IPS-18a (cell line): ENCODE measurements around the gene POPDC3.

Source experiments
- H3K27ac ChIP-seq: one replicate; pipeline ENCODE4 v1.5.1; 2013; ENCODE audit warnings: low read length
- H3K27me3 ChIP-seq: one replicate; pipeline ENCODE4 v1.6.1; 2013; ENCODE audit warnings: mild to moderate bottlenecking, low read length; ENCODE audit not compliant: control insufficient read depth, insufficient read depth
- H3K36me3 ChIP-seq: one replicate; pipeline ENCODE4 v1.6.1; 2013; ENCODE audit warnings: low read depth, low read length; ENCODE audit not compliant: control insufficient read depth
- H3K4me1 ChIP-seq: one replicate; pipeline ENCODE4 v1.6.1; 2013; ENCODE audit warnings: low read depth, low read length; ENCODE audit not compliant: control insufficient read depth
- H3K4me3 ChIP-seq: one replicate; pipeline ENCODE4 v1.5.1; 2013; ENCODE audit warnings: low read length
- H3K9ac ChIP-seq: one replicate; pipeline ENCODE4 v1.6.1; 2013; ENCODE audit warnings: mild to moderate bottlenecking, low read length, moderate library complexity
- H3K9me3 ChIP-seq: one replicate; pipeline ENCODE4 v1.6.1; 2013; ENCODE audit warnings: low read depth, low read length; ENCODE audit not compliant: control insufficient read depth

Gene POPDC3

GRCh38 chr6:105211831-105212230, 32.0 kb upstream of the POPDC3 start:
- Histone ChIP-seq H3K9ac (no peak overlapping the region), H3K4me1 (no peaks in the 10 kb centered on the region), H3K4me3 (no peak overlapping the region), H3K27me3 (no peaks in the 10 kb centered on the region), H3K27ac (no peak overlapping the region), H3K36me3 (no peaks in the 10 kb centered on the region), H3K9me3 (no peaks in the 10 kb centered on the region)

GRCh38 chr6:105210932-105211531, 31.2 kb upstream of the POPDC3 start:
- H3K9me3 ChIP-seq: no peaks in the 10 kb centered on the region
- H3K36me3 ChIP-seq: no peaks in the 10 kb centered on the region
- no peaks in the 10 kb centered on the region for H3K27me3 ChIP-seq
- no peaks in the 10 kb centered on the region for H3K4me1 ChIP-seq
- H3K4me3 ChIP-seq: no peak overlapping the region
- no peak overlapping the region for H3K9ac ChIP-seq
- H3K27ac ChIP-seq: no peak overlapping the region

GRCh38 chr6:105209950-105210706, 30.3 kb upstream of the POPDC3 start:
- Histone ChIP-seq H3K4me1 (no peaks in the 10 kb centered on the region), H3K9me3 (no peaks in the 10 kb centered on the region)

GRCh38 chr6:105207524-105208269, 27.9 kb upstream of the POPDC3 start:
- no peak overlapping the region for H3K4me3 ChIP-seq
- H3K9ac ChIP-seq: no peak overlapping the region
- H3K4me1 ChIP-seq: no peaks in the 10 kb centered on the region
- H3K27me3 ChIP-seq: no peaks in the 10 kb centered on the region
- no peaks in the 10 kb centered on the region for H3K36me3 ChIP-seq
- no peaks in the 10 kb centered on the region for H3K9me3 ChIP-seq
- no peak overlapping the region for H3K27ac ChIP-seq

More at GRCh38 chr6:105209950-105210706, 30.3 kb upstream of the POPDC3 start:
- Histone ChIP-seq H3K9ac (no peak overlapping the region), H3K4me3 (no peak overlapping the region), H3K27me3 (no peaks in the 10 kb centered on the region), H3K36me3 (no peaks in the 10 kb centered on the region), H3K27ac (no peak overlapping the region)

GRCh38 chr6:105204768-105205167, 25.0 kb upstream of the POPDC3 start:
- no peak overlapping the region for H3K4me3 ChIP-seq
- no peaks in the 10 kb centered on the region for H3K27me3 ChIP-seq
- no peaks in the 10 kb centered on the region for H3K4me1 ChIP-seq
- H3K9me3 ChIP-seq: no peaks in the 10 kb centered on the region
- no peak overlapping the region for H3K9ac ChIP-seq
- H3K27ac ChIP-seq: no peak overlapping the region
- no peaks in the 10 kb centered on the region for H3K36me3 ChIP-seq

GRCh38 chr6:105204331-105204730, 24.5 kb upstream of the POPDC3 start:
- Histone ChIP-seq H3K36me3 (no peaks in the 10 kb centered on the region), H3K9me3 (no peaks in the 10 kb centered on the region), H3K9ac (no peak overlapping the region), H3K4me3 (no peak overlapping the region), H3K4me1 (no peaks in the 10 kb centered on the region), H3K27me3 (no peaks in the 10 kb centered on the region), H3K27ac (no peak overlapping the region)

GRCh38 chr6:105202486-105202885, 22.7 kb upstream of the POPDC3 start:
- Histone ChIP-seq H3K4me1 (no peaks in the 10 kb centered on the region), H3K4me3 (no peak overlapping the region), H3K9me3 (no peaks in the 10 kb centered on the region), H3K27ac (no peak overlapping the region), H3K27me3 (no peaks in the 10 kb centered on the region), H3K36me3 (no peaks in the 10 kb centered on the region), H3K9ac (no peak overlapping the region)

GRCh38 chr6:105200133-105200730, 20.4 kb upstream of the POPDC3 start:
- Histone ChIP-seq H3K9me3 (no peaks in the 10 kb centered on the region), H3K27ac (no peak overlapping the region), H3K4me3 (no peak overlapping the region), H3K4me1 (no peaks in the 10 kb centered on the region), H3K36me3 (no peaks in the 10 kb centered on the region), H3K9ac (no peak overlapping the region), H3K27me3 (no peaks in the 10 kb centered on the region)

- Histone ChIP-seq H3K36me3 (no peaks in the 10 kb centered on the region), H3K9me3 (no peaks in the 10 kb centered on the region), H3K4me1 (no peaks in the 10 kb centered on the region), H3K4me3 (no peak overlapping the region), H3K9ac (no peak overlapping the region), H3K27me3 (no peaks in the 10 kb centered on the region), H3K27ac (no peak overlapping the region)
These were observed 19.9 kb upstream of the POPDC3 start for GRCh38 chr6:105199711-105200110.

- Histone ChIP-seq H3K27ac (no peak overlapping the region), H3K36me3 (no peaks in the 10 kb centered on the region), H3K4me1 (no peaks in the 10 kb centered on the region), H3K27me3 (no peaks in the 10 kb centered on the region), H3K9me3 (no peaks in the 10 kb centered on the region), H3K4me3 (no peak overlapping the region), H3K9ac (no peak overlapping the region)
These were observed 16.3 kb upstream of the POPDC3 start for GRCh38 chr6:105196076-105196475.

GRCh38 chr6:105194591-105194990, 14.8 kb upstream of the POPDC3 start:
- Histone ChIP-seq H3K9ac (no peak overlapping the region), H3K27ac (no peak overlapping the region), H3K4me1 (no peaks in the 10 kb centered on the region), H3K27me3 (no peaks in the 10 kb centered on the region), H3K36me3 (no peaks in the 10 kb centered on the region), H3K9me3 (no peaks in the 10 kb centered on the region), H3K4me3 (no peak overlapping the region)
